HL-60/S4 treated with retinoic acid at 250 ng/mL for 4 days and 3 days (cell line): ENCODE measurements around the gene SLC6A18.

Experiments used
- in situ Hi-C: fragments of 300-500 bp; cut with MboI; formaldehyde crosslinking; loops from 2 replicates; pipeline ENCODE4 v1.7.0; 2022; ENCODE audit warnings: low sequenced_read_pairs

Gene SLC6A18

GRCh38 chr5:1214163-1214935, 10.8 kb upstream of the SLC6A18 start:
- in situ Hi-C loops: no loop called here

DNA sequence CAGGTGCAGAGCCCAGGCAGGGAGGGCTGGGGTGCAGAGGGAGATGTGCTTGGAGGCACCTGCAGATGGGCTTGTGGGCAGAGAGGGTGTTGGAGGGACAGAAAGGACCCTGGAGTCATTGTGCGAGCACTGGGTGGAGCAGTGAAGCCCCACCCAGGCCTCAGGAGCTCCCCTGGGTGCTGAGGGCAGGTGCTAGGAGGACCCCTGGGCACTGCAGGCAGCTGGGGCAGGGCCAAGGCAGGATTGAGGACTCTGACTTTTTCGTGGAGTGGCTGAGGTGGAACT, 10.3 kb upstream of the SLC6A18 start:
- in situ Hi-C loops: no loop called here

DNA sequence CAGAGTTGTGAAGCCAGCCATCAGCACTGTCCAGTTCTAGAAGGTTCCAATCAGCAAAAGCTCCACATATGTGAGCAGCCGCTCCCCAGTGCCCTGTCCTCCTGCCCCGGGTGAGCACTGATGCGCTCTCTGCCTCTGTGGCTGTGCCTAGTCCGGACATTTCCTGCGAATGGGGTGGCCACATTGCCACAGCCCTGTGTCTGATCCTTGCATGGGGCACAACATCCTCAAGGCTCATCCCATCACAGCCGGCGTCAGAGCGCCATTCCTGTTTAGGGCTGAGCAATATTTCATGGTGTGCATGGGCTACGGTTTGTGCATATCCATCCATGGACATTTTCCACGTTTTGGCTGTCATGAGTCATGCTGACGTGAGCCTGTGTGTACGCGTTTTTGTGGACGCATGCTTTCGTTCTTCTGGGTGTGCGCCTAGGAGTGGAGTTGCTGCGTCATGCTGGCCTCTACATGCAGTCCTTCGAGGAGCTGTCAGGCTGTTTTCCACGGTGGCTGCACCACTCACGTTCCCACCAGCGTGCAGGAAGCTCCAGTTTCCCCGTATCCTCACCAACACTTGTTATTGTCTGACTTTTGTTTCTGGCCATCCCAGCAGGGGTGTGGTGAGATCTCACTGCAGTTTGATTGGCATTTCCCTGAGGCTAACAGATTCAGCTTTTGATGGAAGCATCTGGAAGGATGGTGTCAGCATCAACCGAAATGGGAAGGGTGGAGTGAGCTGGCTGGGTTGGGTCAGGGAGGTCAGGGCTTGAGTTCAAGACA, 9.7 kb upstream of the SLC6A18 start:
- in situ Hi-C loops: no loop called here

- in situ Hi-C loops: no loop called here
These were observed 8.8 kb upstream of the SLC6A18 start for GRCh38 chr5:1216211-1216917.

DNA sequence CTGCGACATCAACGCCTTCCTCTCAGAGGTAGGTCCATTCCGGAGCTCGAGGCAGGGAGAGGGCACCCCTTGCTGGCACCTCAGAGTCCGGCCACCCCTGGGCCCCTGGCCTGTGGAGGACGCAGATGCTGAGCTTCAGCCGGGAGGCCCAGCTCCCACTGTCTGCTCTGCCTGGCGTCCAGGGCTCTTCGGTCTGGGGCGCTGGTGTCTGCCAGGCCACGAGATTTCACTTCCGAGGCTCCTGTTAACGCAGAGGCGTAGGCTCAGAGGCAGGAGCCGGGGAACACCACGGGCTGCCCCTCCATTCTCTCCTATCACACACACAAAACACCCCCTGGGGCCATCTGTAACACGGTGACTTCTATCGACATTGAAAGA, 8.3 kb upstream of the SLC6A18 start:
- in situ Hi-C loops: no loop called here

GRCh38 chr5:1217596-1218206, 7.5 kb upstream of the SLC6A18 start:
- in situ Hi-C loops: no loop called here

- in situ Hi-C loops: no loop called here
These were observed 6.7 kb upstream of the SLC6A18 start for GRCh38 chr5:1218351-1219080.

- in situ Hi-C loops: no loop called here
These were observed 5.9 kb upstream of the SLC6A18 start for GRCh38 chr5:1219098-1219767.

- in situ Hi-C loops: no loop called here
These were observed 5.4 kb upstream of the SLC6A18 start for GRCh38 chr5:1219768-1220100.

- in situ Hi-C loops: no loop called here
These were observed 4.8 kb upstream of the SLC6A18 start for GRCh38 chr5:1220351-1220750.

GRCh38 chr5:1220831-1221230, 4.3 kb upstream of the SLC6A18 start:
- in situ Hi-C loops: no loop called here

GRCh38 chr5:1221721-1222120, 3.5 kb upstream of the SLC6A18 start:
- in situ Hi-C loops: no loop called here

DNA sequence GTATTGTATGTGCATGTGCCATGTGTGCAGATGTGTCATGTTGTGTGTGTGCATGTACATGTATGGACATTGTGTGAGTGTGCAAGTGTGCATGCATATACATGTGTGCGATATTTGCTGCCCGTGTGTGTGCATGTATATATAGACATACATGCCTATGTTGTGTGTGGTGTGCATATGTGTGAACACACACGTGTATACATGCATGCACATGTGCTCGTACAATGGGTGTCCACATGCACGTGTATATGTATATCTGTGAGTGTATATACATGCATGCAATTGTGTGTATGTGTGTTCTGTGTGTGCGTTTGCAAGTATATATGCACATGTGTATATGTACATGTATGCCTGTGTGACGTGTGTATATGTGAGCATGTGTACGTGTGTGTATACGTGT, 3.0 kb upstream of the SLC6A18 start:
- in situ Hi-C loops: no loop called here

DNA sequence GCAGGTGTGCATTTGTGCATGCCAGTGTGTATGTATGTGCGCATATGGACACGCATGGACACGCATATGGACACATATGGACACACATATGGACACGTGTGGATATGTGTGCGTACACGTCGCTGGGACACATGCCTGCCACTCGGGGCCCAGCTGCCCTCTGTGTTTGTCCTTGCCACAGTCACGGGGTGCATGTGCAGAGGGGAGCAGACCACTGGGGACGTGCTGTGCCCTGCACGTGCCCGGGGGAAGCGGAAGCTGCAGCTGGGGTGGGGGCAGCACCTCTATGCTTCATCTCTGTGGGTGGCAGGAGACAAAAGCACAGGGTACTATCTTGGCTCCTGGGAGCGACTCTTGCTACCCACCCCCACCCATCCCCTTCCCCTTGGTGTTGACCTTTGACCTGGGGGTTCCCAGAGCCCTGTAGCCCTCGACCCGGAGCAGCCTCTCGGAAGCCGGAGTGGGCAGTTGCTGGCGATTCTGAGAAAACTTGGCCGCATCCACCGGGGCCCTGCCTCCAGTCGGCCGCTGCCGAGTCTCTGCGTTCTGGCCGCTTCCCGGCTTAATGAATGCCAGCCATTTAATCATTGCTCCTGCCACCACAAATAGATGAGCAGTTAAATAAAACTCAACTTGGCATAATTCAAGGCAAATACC, 2.4 kb upstream of the SLC6A18 start:
- in situ Hi-C loops: no loop called here

GRCh38 chr5:1223278-1223670, 1.9 kb upstream of the SLC6A18 start:
- in situ Hi-C loops: no loop called here

- in situ Hi-C loops: no loop called here
These were observed 550 bp upstream of the SLC6A18 start for GRCh38 chr5:1224631-1225030.

DNA sequence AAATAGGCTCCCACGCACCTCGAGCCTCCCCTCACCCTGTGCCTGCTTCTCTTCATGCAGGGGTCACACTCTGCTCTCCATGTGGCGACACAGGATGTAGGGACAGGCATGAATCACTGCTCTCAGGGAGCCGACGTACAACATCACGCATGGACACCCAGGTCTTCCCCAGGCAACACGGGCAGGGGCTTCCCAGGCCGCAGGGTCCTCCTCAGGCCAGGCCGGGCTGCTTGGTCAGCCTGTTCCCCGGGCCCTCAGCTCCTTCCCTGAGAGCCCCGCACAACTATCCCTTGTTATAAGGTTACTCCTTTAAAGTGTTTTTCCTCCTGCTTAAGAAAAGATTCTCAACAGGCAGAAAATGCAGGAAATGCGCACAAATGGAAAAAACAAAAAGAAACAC, 1.1 kb downstream of the SLC6A18 start:
- in situ Hi-C loops: no loop called here

DNA sequence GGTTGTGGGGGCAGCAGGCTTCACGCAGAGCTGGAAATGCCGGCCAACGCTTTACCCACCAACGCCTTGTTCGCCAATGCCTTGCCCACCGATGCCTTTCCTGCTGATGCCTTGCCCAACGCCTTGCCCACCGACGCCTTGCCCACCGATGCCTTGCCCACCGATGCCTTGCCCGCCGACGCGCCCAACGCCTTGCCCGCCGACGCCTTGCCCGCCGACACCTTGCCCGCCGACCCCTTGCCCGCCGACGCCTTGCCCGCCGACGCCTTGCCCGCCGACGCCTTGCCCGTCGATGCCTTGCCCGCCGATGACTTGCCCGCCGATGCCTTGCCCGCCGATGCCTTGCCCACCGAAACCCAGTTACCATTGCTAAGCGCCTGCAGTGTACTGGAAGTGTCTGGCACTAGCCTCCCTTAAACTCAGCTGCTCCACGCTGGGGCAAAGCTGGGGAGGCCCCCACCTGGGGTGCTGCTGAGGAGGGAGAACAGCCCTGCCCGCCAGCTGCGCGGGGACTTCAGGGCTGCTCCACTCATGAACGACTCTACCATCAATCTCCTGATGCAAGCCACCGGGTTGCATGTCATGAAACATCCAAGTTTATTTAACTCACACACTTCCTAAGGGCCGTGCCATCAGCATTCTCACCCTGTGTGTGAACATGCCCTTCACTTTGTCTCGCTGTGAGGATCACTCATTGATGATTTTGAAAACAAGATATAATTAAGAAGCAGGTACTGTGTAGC, 1.8 kb downstream of the SLC6A18 start:
- in situ Hi-C loops: no loop called here

GRCh38 chr5:1227667-1228066, 2.5 kb downstream of the SLC6A18 start:
- in situ Hi-C loops: no loop called here
